HG03575 (cell line): Measurements from ENCODE around the gene SOAT2.
"Not testable (repeated sequence)": the region's sequence is repeated elsewhere in the genome, so short reads cannot be mapped to it uniquely, and the experiment has no call there.

Experiments used
- ATAC-seq: cut with Tn5 transposase; IDR thresholded peaks from one replicate; pipeline ENCODE4 v1.9.1; 2021; ENCODE audit not compliant: unreplicated experiment, insufficient number of reproducible peaks, low FRiP score; ENCODE audit errors: extremely low read depth

Gene SOAT2

DNA sequence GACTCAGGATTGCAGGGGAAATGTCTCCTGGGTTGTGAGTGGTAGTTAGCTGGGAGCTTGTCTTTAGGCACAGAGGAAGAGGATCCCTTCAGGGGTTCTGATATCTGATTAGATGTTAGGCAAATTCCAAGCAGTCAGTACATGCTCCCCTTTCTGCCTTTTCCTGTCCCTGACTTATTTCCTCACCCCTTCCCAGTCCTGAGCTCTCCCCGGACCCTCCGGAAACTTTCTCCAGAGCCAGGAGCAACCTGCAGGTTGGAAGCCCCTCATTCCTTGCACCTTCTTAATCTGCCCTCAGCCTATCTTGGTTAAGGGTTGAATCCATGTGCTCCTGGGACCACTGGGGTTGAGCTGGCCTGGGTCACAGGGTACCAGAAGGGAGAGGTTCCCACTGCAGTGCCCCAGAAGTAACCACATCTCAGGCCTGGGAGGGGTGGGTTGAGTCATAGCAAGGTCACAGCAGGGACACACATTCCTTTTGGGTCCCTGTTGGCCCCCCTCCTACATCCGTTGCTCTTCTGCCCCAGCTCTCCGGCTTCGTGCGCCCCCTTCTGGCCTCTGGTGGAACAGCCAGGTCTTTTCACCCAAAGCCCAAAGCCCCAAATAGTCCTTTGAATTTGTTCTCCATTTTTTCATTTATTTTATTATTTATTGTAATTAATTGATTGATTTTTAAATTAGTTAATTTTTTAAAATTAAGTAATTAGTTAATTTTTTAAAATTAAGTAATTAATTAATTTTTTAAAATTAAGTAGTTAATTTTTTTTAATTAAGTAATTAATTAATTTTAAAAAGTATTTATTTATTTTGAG, 4.0 kb upstream of the SOAT2 start:
- ATAC-seq: no peak

GRCh38 chr12:53100466-53101151, 2.7 kb upstream of the SOAT2 start:
- ATAC-seq: no peak

- ATAC-seq: no peak
These were observed 2.0 kb upstream of the SOAT2 start for GRCh38 chr12:53101266-53101665.

DNA sequence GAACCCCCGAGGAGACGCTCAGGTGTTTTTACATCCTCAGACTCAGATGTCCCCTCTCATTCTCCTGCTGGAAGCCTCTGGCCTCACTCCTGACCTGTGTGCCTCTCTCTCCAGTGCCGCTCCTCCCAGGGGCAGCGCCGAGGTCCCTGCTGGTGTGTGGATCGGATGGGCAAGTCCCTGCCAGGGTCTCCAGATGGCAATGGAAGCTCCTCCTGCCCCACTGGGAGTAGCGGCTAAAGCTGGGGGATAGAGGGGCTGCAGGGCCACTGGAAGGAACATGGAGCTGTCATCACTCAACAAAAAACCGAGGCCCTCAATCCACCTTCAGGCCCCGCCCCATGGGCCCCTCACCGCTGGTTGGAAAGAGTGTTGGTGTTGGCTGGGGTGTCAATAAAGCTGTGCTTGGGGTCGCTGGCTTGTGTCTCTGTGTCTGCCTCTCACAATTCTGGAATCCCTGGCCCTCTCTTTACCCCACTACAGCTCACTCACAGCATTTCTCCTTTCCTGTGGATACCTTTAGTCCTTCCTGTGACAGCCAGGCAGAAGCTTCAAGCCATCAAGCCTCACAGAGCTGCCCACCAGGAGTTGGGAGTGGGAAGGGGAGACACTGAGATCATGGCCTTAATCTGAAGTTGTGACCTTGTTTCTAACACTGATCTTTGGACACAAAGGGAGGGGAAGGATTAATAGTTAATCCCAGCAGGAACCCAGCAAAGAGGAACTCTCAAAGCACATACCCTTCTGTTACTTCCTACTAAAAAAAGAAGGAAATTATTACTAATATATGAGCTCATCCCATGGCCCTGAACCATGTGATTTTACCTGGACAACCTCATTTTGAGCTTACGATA, 1.1 kb upstream of the SOAT2 start:
- no peak for ATAC-seq

DNA sequence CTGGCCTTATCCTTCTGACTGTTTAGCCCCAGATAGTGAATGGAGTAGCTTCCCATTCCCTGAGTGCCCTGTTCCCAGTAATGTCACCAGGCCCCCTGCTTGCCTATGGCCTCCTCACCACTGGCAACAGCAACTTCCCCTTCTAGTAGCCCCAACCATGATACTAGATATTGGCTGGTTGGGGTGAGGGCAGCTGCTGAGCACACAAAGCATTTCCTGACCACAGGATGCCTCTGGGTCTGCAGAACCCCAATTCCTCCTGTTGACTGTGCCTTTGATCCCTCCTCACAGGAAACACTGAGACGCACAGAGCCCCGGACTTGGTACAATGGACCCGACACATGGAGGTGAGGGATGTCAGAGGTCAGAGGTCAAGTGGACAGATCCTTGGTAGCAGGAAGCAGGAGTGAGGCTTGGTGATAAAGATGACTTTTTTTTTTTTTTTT, 597 bp downstream of the SOAT2 start:
- ATAC-seq: no peak

DNA sequence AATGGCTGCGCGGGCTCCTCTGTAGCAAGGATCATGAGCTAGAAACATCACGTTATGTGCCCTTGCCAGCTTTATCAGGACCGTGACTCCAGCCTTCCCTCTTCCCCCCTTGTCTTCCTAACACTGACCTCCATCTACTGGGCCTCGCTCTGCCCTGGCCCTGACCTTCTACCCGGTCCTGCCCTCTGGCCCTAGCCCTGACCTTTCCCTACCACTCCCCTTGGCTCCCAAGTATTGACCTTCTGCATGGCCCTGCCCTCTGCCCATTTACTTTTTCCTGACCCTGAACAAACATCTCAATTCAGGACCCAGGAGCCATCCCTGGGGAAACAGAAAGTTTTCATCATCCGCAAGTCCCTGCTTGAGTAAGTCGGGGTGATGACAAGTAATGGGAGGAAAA, 2.0 kb downstream of the SOAT2 start:
- ATAC-seq: no peak

- no peak for ATAC-seq
These were observed 2.6 kb downstream of the SOAT2 start for GRCh38 chr12:53105712-53106439.

GRCh38 chr12:53107122-53107521, 3.8 kb downstream of the SOAT2 start:
- ATAC-seq: no peak

- ATAC-seq: not testable (repeated sequence)
These were observed 9.1 kb downstream of the SOAT2 start for GRCh38 chr12:53112431-53112830.

- ATAC-seq: no peak
These were observed 9.9 kb downstream of the SOAT2 start for GRCh38 chr12:53113136-53113705.

- ATAC-seq: no peak
These were observed 10.7 kb downstream of the SOAT2 start for GRCh38 chr12:53113951-53114350.

DNA sequence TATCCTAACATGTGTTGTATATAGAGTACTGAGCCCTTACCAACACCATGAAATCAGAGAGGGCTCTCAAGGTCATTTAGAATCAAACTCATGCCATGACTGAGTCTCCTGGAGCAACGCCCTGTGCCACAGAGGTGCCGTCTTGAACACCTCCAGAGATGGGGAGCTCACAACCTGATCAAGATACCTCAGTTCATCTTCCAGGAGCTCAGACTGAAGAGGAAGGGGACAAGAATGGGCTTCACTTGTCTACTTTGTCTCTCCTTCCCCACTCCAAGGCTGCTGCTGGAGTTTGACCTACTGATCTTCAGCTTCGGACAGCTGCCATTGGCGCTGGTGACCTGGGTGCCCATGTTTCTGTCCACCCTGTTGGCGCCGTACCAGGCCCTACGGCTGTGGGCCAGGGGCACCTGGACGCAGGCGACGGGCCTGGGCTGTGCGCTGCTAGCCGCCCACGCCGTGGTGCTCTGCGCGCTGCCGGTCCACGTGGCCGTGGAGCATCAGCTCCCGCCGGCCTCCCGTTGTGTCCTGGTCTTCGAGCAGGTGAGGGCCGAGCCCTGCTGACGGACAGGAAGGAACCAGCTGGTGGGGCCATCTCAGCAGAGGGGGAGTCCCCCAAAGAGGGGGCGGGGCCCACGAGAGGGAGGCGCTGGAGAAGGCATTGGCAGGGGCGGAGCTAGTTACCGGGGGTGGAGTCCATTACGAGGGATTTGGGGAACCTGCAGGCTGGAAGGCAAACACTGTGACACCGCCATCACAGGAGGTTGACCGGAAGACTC, 12.0 kb downstream of the SOAT2 start:
- no peak for ATAC-seq

GRCh38 chr12:53115891-53116648, 12.8 kb downstream of the SOAT2 start:
- no peak for ATAC-seq

DNA sequence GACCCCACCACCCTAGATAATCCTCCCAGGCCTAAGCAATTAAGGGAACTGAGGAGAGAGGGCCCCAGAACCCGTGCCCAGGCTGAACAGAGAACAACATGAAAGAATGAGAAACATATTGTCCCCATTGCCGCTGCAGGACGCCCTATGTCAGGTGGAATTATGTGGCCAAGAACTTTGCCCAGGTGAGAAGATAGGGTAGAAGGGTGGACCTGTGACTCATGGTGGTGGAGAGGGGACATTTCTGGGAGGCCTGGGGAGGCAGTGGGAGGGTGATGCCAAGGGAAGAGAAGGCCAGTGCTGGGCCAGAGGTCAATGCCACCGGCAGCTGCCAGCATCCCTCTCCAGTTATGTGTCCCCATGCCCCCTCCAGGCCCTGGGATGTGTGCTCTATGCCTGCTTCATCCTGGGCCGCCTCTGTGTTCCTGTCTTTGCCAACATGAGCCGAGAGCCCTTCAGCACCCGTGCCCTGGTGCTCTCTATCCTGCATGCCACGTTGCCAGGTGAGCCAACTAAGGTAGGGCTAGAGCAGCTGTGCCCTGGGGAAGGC, 15.5 kb downstream of the SOAT2 start:
- ATAC-seq: no peak

DNA sequence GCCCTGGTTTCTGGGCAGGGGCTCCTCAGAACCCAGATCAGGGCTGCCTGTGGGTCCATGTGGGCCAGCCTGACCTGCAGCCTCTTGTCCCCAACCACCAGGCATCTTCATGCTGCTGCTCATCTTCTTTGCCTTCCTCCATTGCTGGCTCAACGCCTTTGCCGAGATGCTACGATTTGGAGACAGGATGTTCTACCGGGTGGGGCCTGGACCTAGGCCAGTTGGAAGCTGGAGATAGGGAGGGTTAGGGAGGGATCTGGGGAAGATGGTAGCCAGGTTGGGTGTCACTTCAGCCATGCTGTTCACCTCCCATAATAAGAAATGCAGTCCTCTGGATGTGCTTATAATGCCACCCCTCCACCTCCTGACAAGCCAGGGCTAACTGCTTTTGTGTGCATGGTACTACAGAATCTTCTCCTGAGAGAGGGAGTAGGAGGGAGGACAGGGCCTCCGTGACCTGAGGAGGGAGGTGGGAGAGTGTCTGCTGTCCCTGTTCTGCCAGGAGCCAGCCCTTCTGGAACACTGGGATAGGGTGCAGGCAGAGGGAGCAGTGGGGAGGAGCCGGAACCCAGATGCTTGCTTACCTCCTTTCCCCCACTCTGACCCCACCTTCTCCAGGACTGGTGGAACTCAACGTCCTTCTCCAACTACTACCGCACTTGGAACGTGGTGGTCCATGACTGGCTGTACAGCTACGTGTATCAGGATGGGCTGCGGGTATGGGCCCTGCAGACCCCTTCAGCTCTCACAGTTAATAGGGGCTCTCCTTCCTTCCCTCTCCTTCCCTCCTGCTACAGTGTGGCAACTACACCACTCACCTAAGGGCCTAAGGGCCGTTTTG, 17.6 kb downstream of the SOAT2 start:
- ATAC-seq: no peak

- no peak for ATAC-seq
These were observed 19.7 kb downstream of the SOAT2 start for GRCh38 chr12:53122961-53123468.
